GM10266 (cell line): Measurements from ENCODE around the gene DCN.

ENCODE experiments used
- DNase-seq: peaks from one replicate; pipeline ENCODE4 v3.0.0; 2012; ENCODE audit errors: extremely low spot score
- CTCF ChIP-seq: IDR thresholded peaks from 2 replicates; pipeline ENCODE4 v1.5.1; 2012; ENCODE audit warnings: mild to moderate bottlenecking, low read depth; ENCODE audit not compliant: control insufficient read depth, insufficient read depth; ENCODE audit errors: missing control alignments

Gene DCN

GRCh38 chr12:91182636-91183455 is at the start of gene DCN:
TSS of gene DCN (minus strand) at chr12:91182817. CDS start at chr12:91178552, 4,265 bp downstream.
- TF ChIP-seq CTCF, result no peak
- no peak for DNase-seq

GRCh38 chr12:91230841-91231240 is 48.2 kb upstream of the DCN start:
- no peak for DNase-seq
- TF ChIP-seq CTCF, result no peak

- no peak for DNase-seq
- no peak for TF ChIP-seq CTCF
Observed at GRCh38 chr12:91226951-91227350, 44.3 kb upstream of the DCN start.

- no peak for TF ChIP-seq CTCF
- DNase-seq, result no peak
Observed at GRCh38 chr12:91225316-91225715, 42.7 kb upstream of the DCN start.

GRCh38 chr12:91224401-91224800 is 41.8 kb upstream of the DCN start:
- no peak for TF ChIP-seq CTCF
- DNase-seq, result no peak

- DNase-seq, result no peak
- TF ChIP-seq CTCF, result no peak
Observed at GRCh38 chr12:91222746-91223145, 40.1 kb upstream of the DCN start.

- DNase-seq, result no peak
- no peak for TF ChIP-seq CTCF
Observed at GRCh38 chr12:91219919-91220318, 37.3 kb upstream of the DCN start.
